Uterus (tissue), 4 donors: ENCODE results near the gene LGALS7. TPM values are rescaled to one million over a fixed set of nuclear protein-coding genes. Genes with fewer than 3 reads are reported as not detected.
"Not testable (repeated sequence)": the region's sequence is repeated elsewhere in the genome, so short reads cannot be mapped to it uniquely, and the experiment has no call there.

ENCODE experiments used
- DNase-seq, 2 donors: peaks; one replicate each; pipeline ENCODE4 v3.0.0-alpha.2; 2019 to 2020
- H3K27ac ChIP-seq, 2 donors: fragments of 200-600 bp; sonication (generic); 1 replicate in 1 of 2; 2 replicates in 1 of 2; pipeline ENCODE4 v1.5.1; 2016 to 2018
- H3K27me3 ChIP-seq, 2 donors: fragments of 200-600 bp; sonication (generic); one replicate each; pipeline ENCODE4 v1.5.1; 2018 to 2019; ENCODE audit warnings: control low read depth in 1 of 2
- H3K36me3 ChIP-seq, 2 donors: fragments of 200-600 bp; sonication (generic); one replicate each; pipeline ENCODE4 v1.5.1; 2019; ENCODE audit warnings: control low read depth in 1 of 2
- H3K4me1 ChIP-seq, 2 donors: fragments of 200-600 bp; sonication (generic); one replicate each; pipeline ENCODE4 v1.5.1; 2018 to 2019; ENCODE audit warnings: control low read depth in 1 of 2
- H3K4me3 ChIP-seq, 2 donors: fragments of 200-600 bp; sonication (generic); 1 replicate in 1 of 2; 2 replicates in 1 of 2; pipeline ENCODE4 v1.5.1; 2018 to 2019; ENCODE audit warnings: mild to moderate bottlenecking in 1 of 2
- H3K9me3 ChIP-seq, 2 donors: fragments of 200-600 bp; sonication (generic); one replicate each; pipeline ENCODE4 v1.5.1; 2019; ENCODE audit warnings: control low read depth in 1 of 2
- POLR2A ChIP-seq, 2 donors: fragments of 450-650 bp; IDR thresholded peaks; one replicate each; pipeline ENCODE4 v1.6.1; 2016; ENCODE audit warnings: antibody characterized with exemption in 2 of 2, mild to moderate bottlenecking in 1 of 2, moderate library complexity in 1 of 2
- intact Hi-C: fragments of 100-400 bp; cut with DNase I; formaldehyde crosslinking; loops from one replicate; pipeline ENCODE4 v1.15.1; 2023; ENCODE audit warnings: low total_unique reads
- total RNA-seq, 4 donors: library from RNA; depleted of rRNA in 3 of 4; stranded (reverse); fragments of >200 nt in 3 of 4; gene quantifications; one replicate each; pipeline versions ENCODE4 v1.1.0 to v1.2.4, GENCODE V29; 2014 to 2023
- TF ChIP-seq, protein P1 (sequence below), 4 experiments: fragments of 200-600 bp in 2 of 4; fragments of 450-650 bp in 2 of 4; sonication (generic) in 2 of 4; IDR thresholded peaks; one replicate each; pipeline ENCODE4 v1.5.1; 2016 to 2019; ENCODE audit warnings: antibody characterized with exemption in 4 of 4, mild to moderate bottlenecking in 2 of 4, moderate library complexity in 1 of 4
- donor health status: DM: yes; HTN: yes; CAD: no.

LGALS7 gene
- total RNA-seq, 4 donors from 2014 or later: 2.6 TPM; not detected in 3

DNA sequence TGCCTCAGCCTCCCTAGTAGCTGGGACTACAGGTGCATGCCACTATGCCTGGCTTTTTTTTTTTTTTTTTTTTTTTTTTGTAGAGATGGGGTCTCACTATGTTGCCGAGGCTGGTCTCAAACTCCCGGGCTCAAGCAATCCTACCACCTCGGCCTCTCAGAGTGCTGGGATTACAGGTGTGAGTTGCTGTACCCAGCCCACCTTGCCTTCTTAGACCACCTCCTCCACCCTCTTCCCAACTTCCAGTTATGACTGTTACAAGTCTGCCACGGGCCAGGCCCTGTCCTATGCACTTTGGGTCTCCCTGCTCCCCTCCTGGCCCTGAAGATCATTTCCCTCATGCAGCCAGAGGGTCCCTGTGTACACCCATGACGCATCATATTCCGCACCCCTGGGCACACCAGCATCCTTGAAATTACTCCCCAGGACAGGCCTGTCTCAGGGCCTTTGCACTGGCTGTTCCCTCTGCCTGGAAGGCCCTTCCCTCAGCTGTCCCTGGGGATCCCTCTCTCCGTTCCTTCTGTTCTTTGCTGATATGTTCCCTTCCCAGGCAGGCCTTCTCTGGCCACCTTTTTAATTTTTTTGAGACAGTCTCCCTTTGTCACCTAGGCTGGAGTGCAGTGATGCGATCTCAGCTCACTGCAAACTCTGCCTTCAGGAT, 36.4 kb upstream of the LGALS7 start:
- no peak for TF ChIP-seq POLR2A (IDR thresholded peaks at IDR 0.05)
- TF ChIP-seq, protein P1, sequence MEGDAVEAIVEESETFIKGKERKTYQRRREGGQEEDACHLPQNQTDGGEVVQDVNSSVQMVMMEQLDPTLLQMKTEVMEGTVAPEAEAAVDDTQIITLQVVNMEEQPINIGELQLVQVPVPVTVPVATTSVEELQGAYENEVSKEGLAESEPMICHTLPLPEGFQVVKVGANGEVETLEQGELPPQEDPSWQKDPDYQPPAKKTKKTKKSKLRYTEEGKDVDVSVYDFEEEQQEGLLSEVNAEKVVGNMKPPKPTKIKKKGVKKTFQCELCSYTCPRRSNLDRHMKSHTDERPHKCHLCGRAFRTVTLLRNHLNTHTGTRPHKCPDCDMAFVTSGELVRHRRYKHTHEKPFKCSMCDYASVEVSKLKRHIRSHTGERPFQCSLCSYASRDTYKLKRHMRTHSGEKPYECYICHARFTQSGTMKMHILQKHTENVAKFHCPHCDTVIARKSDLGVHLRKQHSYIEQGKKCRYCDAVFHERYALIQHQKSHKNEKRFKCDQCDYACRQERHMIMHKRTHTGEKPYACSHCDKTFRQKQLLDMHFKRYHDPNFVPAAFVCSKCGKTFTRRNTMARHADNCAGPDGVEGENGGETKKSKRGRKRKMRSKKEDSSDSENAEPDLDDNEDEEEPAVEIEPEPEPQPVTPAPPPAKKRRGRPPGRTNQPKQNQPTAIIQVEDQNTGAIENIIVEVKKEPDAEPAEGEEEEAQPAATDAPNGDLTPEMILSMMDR (IDR thresholded peaks at IDR 0.05): no peak
- intact Hi-C loops: no loop called here
- Histone ChIP-seq H3K27me3 (no peaks in the 10 kb centered on the region), H3K36me3 (no peaks in the 10 kb centered on the region), H3K4me1 (no peaks in the 10 kb centered on the region), H3K27ac (no peak overlapping the region), H3K4me3 (no peak overlapping the region), H3K9me3 (no peaks in the 10 kb centered on the region)
- no peak for DNase-seq

DNA sequence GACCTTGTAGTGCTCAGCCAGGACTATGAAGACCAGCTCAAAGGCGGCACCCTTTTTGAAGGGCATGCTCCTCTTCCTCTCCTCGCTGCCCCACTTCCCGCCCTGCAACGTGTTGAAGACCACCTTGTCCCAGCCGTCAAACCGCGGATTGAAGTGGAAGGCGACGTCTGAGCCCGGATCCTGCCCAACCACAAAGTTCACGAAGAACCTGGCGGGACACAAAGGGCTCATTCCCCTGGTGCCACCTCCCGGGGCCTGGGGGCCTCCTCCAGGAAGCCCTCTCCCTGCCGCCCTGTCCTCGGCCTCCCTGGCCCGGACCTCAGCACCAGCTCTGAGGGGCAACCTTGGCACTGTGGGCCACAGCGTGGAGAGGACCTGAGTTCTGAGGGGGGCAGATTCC, 35.4 kb upstream of the LGALS7 start:
- intact Hi-C loops: no loop called here
- no peak overlapping the region for H3K27ac ChIP-seq
- TF ChIP-seq, protein P1 (IDR thresholded peaks at IDR 0.05): no peak
- TF ChIP-seq POLR2A (IDR thresholded peaks at IDR 0.05): no peak
- no peaks in the 10 kb centered on the region for H3K36me3 ChIP-seq
- H3K4me1 ChIP-seq: no peaks in the 10 kb centered on the region
- H3K9me3 ChIP-seq: no peaks in the 10 kb centered on the region
- H3K27me3 ChIP-seq: no peaks in the 10 kb centered on the region
- DNase-seq: no peak
- no peak overlapping the region for H3K4me3 ChIP-seq

DNA sequence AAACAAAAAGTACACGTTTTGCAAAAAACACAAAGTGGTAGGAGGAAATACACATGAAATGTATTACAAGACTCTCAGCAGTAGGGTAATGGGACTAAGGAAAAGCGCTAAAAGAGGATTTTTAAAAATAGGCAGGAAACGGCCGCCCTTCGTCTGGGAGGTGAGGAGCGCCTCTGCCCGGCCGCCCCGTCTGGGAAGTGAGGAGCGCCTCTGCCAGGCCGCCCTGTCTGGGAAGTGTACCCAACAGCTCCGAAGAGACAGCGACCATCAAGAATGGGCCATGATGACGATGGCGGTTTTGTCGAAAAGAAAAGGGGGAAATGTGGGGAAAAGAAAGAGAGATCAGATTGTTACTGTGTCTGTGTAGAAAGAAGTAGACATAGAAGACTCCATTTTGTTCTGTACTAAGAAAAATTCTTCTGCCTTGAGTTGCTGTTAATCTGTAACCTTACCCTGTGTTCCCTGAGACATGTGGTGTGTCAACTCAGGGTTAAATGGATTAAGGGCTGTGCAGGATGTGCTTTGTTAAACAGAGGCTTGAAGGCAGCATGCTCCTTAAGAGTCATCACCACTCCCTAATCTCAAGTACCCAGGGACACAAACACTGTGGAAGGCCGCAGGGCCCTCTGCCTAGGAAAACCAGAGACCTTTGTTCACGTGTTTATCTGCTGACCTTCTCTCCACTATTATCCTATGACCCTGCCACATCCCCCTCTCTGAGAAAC, 34.2 kb upstream of the LGALS7 start:
- H3K4me3 ChIP-seq, H3K9me3 ChIP-seq, H3K4me1 ChIP-seq, H3K27ac ChIP-seq, intact Hi-C loops, H3K36me3 ChIP-seq, H3K27me3 ChIP-seq, DNase-seq: not testable (repeated sequence)

DNA sequence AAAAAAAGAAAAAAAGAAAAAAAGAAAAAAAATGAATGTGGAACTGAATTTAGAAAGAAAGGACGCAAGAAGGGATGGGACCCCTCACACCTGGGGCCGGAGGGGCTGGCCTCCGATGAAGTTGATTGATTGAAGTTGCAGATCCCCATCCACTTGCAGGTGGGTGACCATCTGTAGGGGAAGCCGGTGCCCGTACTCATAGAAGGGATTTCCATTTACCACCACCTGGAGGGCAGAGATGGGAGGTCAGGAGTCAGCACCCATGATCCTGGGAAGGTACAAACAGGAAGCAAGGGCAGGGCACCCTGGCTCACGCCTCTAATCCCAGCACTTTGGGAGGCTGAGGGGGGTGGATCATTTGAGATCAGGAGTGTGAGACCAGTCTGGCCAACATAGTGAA, 33.1 kb upstream of the LGALS7 start:
- no peaks in the 10 kb centered on the region for H3K4me1 ChIP-seq
- no peaks in the 10 kb centered on the region for H3K36me3 ChIP-seq
- TF ChIP-seq, protein P1 (IDR thresholded peaks at IDR 0.05): no peak
- TF ChIP-seq POLR2A (IDR thresholded peaks at IDR 0.05): no peak
- no peak overlapping the region for H3K27ac ChIP-seq
- H3K4me3 ChIP-seq: no peak overlapping the region
- H3K9me3 ChIP-seq: no peaks in the 10 kb centered on the region
- intact Hi-C loops: no loop called here
- no peak for DNase-seq
- H3K27me3 ChIP-seq: no peaks in the 10 kb centered on the region

DNA sequence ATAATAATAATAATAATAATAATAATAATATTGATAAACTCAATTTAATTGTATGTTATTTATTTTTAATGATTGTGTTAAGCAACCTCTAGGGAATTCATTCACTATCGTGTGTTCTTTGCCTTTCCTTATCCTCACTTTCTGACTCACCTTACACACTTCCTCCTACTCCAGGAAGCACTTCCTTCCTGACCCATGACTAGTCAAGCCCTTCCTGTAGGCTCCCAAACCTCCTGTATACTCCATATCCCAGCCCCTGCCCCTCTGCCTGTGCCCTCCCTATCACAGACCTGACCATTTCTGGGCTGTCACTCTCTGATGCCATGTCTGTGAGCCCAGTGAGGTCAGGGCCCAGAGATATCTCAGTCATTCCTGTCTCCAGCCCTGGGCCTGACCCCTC, 31.9 kb upstream of the LGALS7 start:
- Histone ChIP-seq H3K9me3 (no peaks in the 10 kb centered on the region), H3K27ac (no peak overlapping the region), H3K27me3 (no peaks in the 10 kb centered on the region), H3K4me3 (no peak overlapping the region), H3K36me3 (no peaks in the 10 kb centered on the region), H3K4me1 (no peaks in the 10 kb centered on the region)
- TF ChIP-seq, protein P1 (IDR thresholded peaks at IDR 0.05): no peak
- no peak for TF ChIP-seq POLR2A (IDR thresholded peaks at IDR 0.05)
- intact Hi-C loops: no loop called here
- no peak for DNase-seq
